Measurements from ENCODE around the gene KRTAP5-5.

- TF ChIP-seq CTCF (conservative IDR thresholded peaks at IDR 0.05 in 1 of 2, IDR thresholded peaks at IDR 0.05 in 1 of 2; ENCODE audit: low read depth in 1 of 2, low read length in 2 of 2) (no peak), EZH2 (IDR thresholded peaks at IDR 0.05; ENCODE audit: low read length, missing control alignments) (no peak)
Measured at GRCh38 chr11:1638344-1638743, 8.8 kb downstream of the KRTAP5-5 start.

Data from fibroblast of lung (primary cell).